Measurements from ENCODE around the gene CRISP1.
A peak's percentile ranks its signal among the peaks of the same experiment; 100 is the strongest.
"Not testable (repeated sequence)": the region's sequence is repeated elsewhere in the genome, so short reads cannot be mapped to it uniquely, and the experiment has no call there.

CRISP1 gene

GRCh38 chr6:49866485-49866943, at the start of gene CRISP1:
Gene CRISP1, minus strand, starts transcription at chr6:49866535. Its CDS starts 9,135 bp downstream, at chr6:49857400.
- no peak for DNase-seq

GRCh38 chr6:49915035-49915434, 48.7 kb upstream of the CRISP1 start:
- DNase-seq: no peak

GRCh38 chr6:49913636-49914375, 47.5 kb upstream of the CRISP1 start:
- no peak for DNase-seq

- no peak for DNase-seq
Observed at GRCh38 chr6:49912196-49912595, 45.9 kb upstream of the CRISP1 start.

- DNase-seq: no peak
Observed at GRCh38 chr6:49911252-49911651, 44.9 kb upstream of the CRISP1 start.

GRCh38 chr6:49909563-49909962, 43.2 kb upstream of the CRISP1 start:
- no peak for DNase-seq

- no peak for DNase-seq
Observed at GRCh38 chr6:49906526-49906925, 40.2 kb upstream of the CRISP1 start.

- no peak for DNase-seq
Observed at GRCh38 chr6:49905296-49905695, 39.0 kb upstream of the CRISP1 start.

- DNase-seq: no peak
Observed at GRCh38 chr6:49902856-49903255, 36.5 kb upstream of the CRISP1 start.

- DNase-seq: no peak
Observed at GRCh38 chr6:49898904-49899566, 32.7 kb upstream of the CRISP1 start.

GRCh38 chr6:49895553-49895952, 29.2 kb upstream of the CRISP1 start:
- not testable (repeated sequence) for DNase-seq

GRCh38 chr6:49892280-49892679, 25.9 kb upstream of the CRISP1 start:
- DNase-seq: no peak

GRCh38 chr6:49890988-49891387, 24.7 kb upstream of the CRISP1 start:
- DNase-seq: no peak

- DNase-seq: no peak
Observed at GRCh38 chr6:49888742-49889431, 22.6 kb upstream of the CRISP1 start.

GRCh38 chr6:49868951-49869529, 2.7 kb upstream of the CRISP1 start:
- no peak for DNase-seq

- no peak for DNase-seq
Observed at GRCh38 chr6:49856282-49856681, 10.1 kb downstream of the CRISP1 start.

- no peak for DNase-seq
Observed at GRCh38 chr6:49855221-49855620, 11.1 kb downstream of the CRISP1 start.

GRCh38 chr6:49852975-49853374, 13.4 kb downstream of the CRISP1 start:
- DNase-seq: no peak

GRCh38 chr6:49849213-49849907, 17.0 kb downstream of the CRISP1 start:
- DNase-seq: peak in 1 of 2 donors; percentile 36

- DNase-seq: no peak
Observed at GRCh38 chr6:49847673-49848072, 18.7 kb downstream of the CRISP1 start.

GRCh38 chr6:49847014-49847413, 19.3 kb downstream of the CRISP1 start:
- no peak for DNase-seq

- DNase-seq: no peak
Observed at GRCh38 chr6:49841424-49841823, 24.9 kb downstream of the CRISP1 start.

- no peak for DNase-seq
Observed at GRCh38 chr6:49839957-49840356, 26.4 kb downstream of the CRISP1 start.

All from CD4-positive, alpha-beta T cell treated with Interferon alpha-2 for 1 hour (primary cell).